NCI-H2107 treated with DMSO at 0.1 percent for 48 hours (cell line): ENCODE results near the gene TRIM6.
"Not testable (repeated sequence)": the region's sequence is repeated elsewhere in the genome, so short reads cannot be mapped to it uniquely, and the experiment has no call there.

ENCODE experiments used
- DNase-seq: peaks from one replicate; lab custom pipeline; 2025; ENCODE audit not compliant: unreplicated experiment; lab: John Stamatoyannopoulos, UW

TRIM6 gene

DNA sequence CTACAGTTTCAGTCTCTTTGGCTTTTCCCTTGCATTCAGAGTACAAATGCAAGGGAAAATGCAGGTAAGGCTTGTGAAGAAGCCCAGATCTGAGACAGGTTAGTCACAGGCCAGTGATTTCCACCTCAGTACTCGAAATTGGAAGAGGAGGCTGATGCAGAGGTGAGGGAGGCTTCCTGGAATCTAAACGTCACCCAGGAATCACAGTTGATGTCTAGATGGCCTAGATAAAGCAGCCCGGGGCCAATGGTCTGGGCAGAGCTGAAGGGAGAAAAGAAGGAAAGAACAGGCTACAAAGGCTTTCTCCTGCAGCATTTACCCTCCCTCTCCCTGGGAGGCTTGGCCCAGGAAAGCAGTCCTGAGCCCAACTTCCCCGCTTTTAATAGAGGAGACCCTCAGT, 8.5 kb downstream of the TRIM6 start:
- no peak for DNase-seq

- DNase-seq: no peak
Measured at GRCh38 chr11:5605849-5606248, 9.4 kb downstream of the TRIM6 start.

GRCh38 chr11:5608808-5609207, 12.4 kb downstream of the TRIM6 start:
- DNase-seq: no peak

- no peak for DNase-seq
Measured at GRCh38 chr11:5610446-5610845, 14.0 kb downstream of the TRIM6 start.

GRCh38 chr11:5611627-5612026, 15.2 kb downstream of the TRIM6 start:
- no peak for DNase-seq

DNA sequence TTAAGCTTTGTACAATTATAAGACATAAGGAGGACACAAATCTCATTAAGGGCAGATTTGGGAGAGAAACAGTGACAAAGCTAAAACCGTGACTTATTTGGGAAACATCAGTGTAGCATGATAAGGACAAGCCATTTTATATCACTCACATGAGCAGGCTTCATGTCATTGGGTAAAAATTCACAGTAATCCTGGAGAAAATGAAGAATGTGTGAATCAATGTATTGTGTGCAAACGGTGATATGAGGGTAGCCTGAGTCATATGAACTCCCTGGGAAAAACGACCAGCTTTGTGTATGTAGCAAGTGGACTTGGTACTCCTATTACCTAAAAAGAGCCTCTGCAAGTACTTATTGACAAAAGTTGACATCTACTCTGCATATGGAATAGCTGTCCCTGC, 22.4 kb downstream of the TRIM6 start:
- DNase-seq: no peak

- no peak for DNase-seq
Measured at GRCh38 chr11:5620651-5621521, 24.4 kb downstream of the TRIM6 start.

GRCh38 chr11:5621580-5621979, 25.1 kb downstream of the TRIM6 start:
- DNase-seq: no peak

- DNase-seq: no peak
Measured at GRCh38 chr11:5622802-5623201, 26.4 kb downstream of the TRIM6 start.

DNA sequence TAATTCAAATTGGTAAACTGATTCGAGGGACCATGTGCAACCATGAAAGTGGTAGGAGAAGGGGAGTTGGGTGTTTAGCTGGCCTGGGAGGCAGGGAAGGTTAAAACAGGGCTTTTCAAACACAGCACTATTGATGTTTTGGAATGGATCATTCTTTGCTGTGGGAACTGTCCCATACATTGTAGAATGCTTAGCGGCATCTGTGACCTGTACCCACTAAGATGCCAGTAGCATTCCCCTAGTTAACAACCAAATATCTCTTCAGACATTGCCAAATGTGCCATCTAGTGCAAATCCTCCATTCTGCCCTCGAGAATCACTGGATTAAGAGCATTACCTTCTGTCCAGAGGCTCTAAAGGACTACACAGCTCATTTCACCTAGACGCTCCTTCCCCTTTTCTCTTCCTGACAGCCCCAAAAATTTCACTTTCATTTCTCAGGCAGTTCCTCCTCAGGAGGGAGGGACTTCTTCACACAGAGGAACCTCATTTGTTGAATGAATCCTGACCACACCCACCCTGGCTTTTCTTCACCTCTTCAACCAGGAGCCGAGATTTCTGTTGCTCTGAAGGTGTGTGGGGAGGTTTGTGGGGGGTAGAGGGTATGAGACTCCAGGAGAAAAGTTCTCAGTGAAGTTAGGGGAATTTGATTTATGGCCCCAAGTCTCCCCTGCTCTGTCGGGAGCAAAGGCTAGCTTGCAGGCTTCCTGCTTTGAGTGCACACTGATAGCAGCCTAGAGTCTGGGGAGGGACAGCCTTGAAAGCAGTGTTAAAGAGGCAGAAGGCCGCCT, 28.2 kb downstream of the TRIM6 start, which contains the start of gene TRIM34:
Gene TRIM34, plus strand, starts transcription at position 513 of the 791 bp plus-strand sequence. CDS start 7,331 bp downstream, outside the sequence.
- DNase-seq: no peak

GRCh38 chr11:5625281-5625680, 28.8 kb downstream of the TRIM6 start:
- no peak for DNase-seq

DNA sequence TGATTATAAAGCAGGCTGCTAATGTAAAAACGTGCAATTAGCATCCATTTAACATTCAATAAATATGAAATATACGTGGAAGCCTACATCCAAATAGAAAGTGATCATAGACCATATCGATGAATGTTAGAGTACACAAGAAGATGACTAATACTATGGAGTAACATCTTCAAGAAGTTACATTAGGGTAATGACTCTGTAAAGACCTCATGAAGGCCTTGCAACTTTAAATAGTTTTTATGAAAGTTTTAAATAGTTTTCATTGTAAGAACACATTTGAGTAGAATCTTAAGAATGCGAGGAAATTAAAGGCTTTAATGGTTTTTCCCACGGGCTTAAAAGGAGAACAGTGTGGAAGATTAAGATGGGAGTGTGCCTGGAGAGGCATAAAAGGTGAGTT, 29.8 kb downstream of the TRIM6 start:
- DNase-seq: no peak

- no peak for DNase-seq
Measured at GRCh38 chr11:5631417-5631816, 35.0 kb downstream of the TRIM6 start.

- no peak for DNase-seq
Measured at GRCh38 chr11:5631969-5632635, 35.7 kb downstream of the TRIM6 start.

GRCh38 chr11:5639953-5640352, 43.5 kb downstream of the TRIM6 start:
- DNase-seq: no peak

GRCh38 chr11:5643585-5643984, 47.1 kb downstream of the TRIM6 start:
- no peak for DNase-seq

GRCh38 chr11:5646139-5646538, 49.7 kb downstream of the TRIM6 start:
- no peak for DNase-seq

DNA sequence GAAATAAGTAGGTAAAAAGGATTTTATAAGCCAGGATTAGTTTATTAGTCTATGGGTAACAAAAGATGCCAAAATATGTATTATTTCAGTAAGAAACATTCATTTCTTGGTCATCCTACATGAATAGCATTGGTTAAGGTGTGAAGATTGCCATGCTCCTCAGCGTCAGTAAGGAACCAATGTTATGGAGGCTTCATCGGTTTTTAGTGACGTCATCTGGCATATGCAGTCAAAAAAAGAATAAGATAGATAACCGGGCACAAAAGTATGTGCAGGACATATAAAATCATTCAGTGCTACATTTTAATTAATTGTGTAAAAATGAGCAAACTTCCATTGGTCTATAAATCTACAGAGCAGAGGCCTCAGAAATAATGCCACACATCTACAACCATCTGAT, 59.0 kb downstream of the TRIM6 start:
- no peak for DNase-seq

GRCh38 chr11:5656956-5657355, 60.5 kb downstream of the TRIM6 start:
- not testable (repeated sequence) for DNase-seq

GRCh38 chr11:5658318-5658717, 61.9 kb downstream of the TRIM6 start:
- DNase-seq: no peak
